GM23338 (cell line): ENCODE measurements around the gene MYLK4. TPM values are rescaled to one million over a fixed set of nuclear protein-coding genes. Genes with fewer than 3 reads are reported as not detected.

Experiments
- ATAC-seq: fragments of 200-7000 bp; cut with Tn5 transposase; 3 replicates; pipeline ENCODE4 v1.9.1; 2020
- DNase-seq: peaks from one replicate; pipeline ENCODE4 v3.0.0-alpha.2; 2015; ENCODE audit warnings: low spot score
- H2AFZ ChIP-seq: fragments of 200-600 bp; sonication (generic); 2 replicates; pipeline ENCODE4 v1.8.0; 2016; ENCODE audit warnings: antibody characterized with exemption, mild to moderate bottlenecking, moderate library complexity
- H3F3A ChIP-seq: fragments of 200-600 bp; sonication (generic); replicated peaks from 2 replicates; pipeline ENCODE4 v1.8.0; 2017; ENCODE audit warnings: antibody characterized with exemption, mixed run types, low read depth
- H3K27ac ChIP-seq: fragments of 200-600 bp; sonication (generic); 2 replicates; pipeline ENCODE4 v1.6.1; 2016; ENCODE audit warnings: low read depth
- H3K27me3 ChIP-seq: fragments of 200-600 bp; sonication (generic); 2 replicates; pipeline ENCODE4 v1.8.0; 2016; ENCODE audit warnings: mild to moderate bottlenecking, mixed run types, moderate library complexity; ENCODE audit not compliant: insufficient read depth
- H3K36me3 ChIP-seq: fragments of 200-600 bp; sonication (generic); 2 replicates; pipeline ENCODE4 v1.8.0; 2016; ENCODE audit warnings: mild to moderate bottlenecking; ENCODE audit not compliant: insufficient read depth
- H3K4me1 ChIP-seq: fragments of 200-600 bp; sonication (generic); 2 replicates; pipeline ENCODE4 v1.8.0; 2016; ENCODE audit warnings: mild to moderate bottlenecking, moderate library complexity; ENCODE audit not compliant: insufficient read depth
- H3K4me2 ChIP-seq: fragments of 200-600 bp; sonication (generic); 2 replicates; pipeline ENCODE4 v1.7.1; 2017; ENCODE audit warnings: mixed run types
- H3K4me3 ChIP-seq: fragments of 200-600 bp; sonication (generic); 2 replicates; pipeline ENCODE4 v1.6.1; 2016; ENCODE audit warnings: mixed run types
- H3K79me2 ChIP-seq: fragments of 200-600 bp; sonication (generic); replicated peaks from 2 replicates; pipeline ENCODE4 v1.8.0; 2017; ENCODE audit warnings: mild to moderate bottlenecking; ENCODE audit not compliant: insufficient read depth
- H3K9me2 ChIP-seq: fragments of 200-600 bp; sonication (generic); 2 replicates; pipeline ENCODE4 v1.8.0; 2017; ENCODE audit not compliant: insufficient read depth
- H4K20me1 ChIP-seq: fragments of 200-600 bp; sonication (generic); replicated peaks from 2 replicates; pipeline ENCODE4 v1.8.0; 2017; ENCODE audit warnings: mild to moderate bottlenecking; ENCODE audit not compliant: insufficient read depth
- H3K27ac Mint-ChIP-seq: 2 replicates; pipeline ENCODE4 v1.8.0; 2020; ENCODE audit warnings: inconsistent platforms, mild to moderate bottlenecking, moderate library complexity, mixed read lengths
- H3K27me3 Mint-ChIP-seq: 3 replicates; pipeline ENCODE4 v1.8.0; 2022; ENCODE audit warnings: low read depth, mild to moderate bottlenecking, moderate library complexity, mixed read lengths, inconsistent platforms; ENCODE audit not compliant: insufficient read depth, poor library complexity
- H3K36me3 Mint-ChIP-seq: 3 replicates; pipeline ENCODE4 v1.8.0; 2021; ENCODE audit warnings: low read depth, mild to moderate bottlenecking, inconsistent platforms, moderate library complexity, mixed read lengths
- H3K4me1 Mint-ChIP-seq: 3 replicates; pipeline ENCODE4 v1.8.0; 2020; ENCODE audit warnings: mild to moderate bottlenecking, inconsistent platforms, mixed read lengths
- H3K4me3 Mint-ChIP-seq: 3 replicates; pipeline ENCODE4 v1.8.0; 2021; ENCODE audit warnings: moderate library complexity, mild to moderate bottlenecking, inconsistent platforms, mixed read lengths
- H3K9me3 Mint-ChIP-seq: 3 replicates; pipeline ENCODE4 v1.8.0; 2020; ENCODE audit warnings: moderate library complexity, mild to moderate bottlenecking, inconsistent platforms, mixed read lengths
- CREB1 ChIP-seq: fragments of 250-450 bp; sonication (Bioruptor Pico); IDR thresholded peaks from 2 replicates; pipeline ENCODE4 v1.5.0; 2020; ENCODE audit warnings: low read depth, mild to moderate bottlenecking, moderate library complexity
- EZH2 ChIP-seq: fragments of 200-600 bp; sonication (generic); IDR thresholded peaks from one replicate; pipeline ENCODE4 v1.8.0; 2017; ENCODE audit warnings: antibody characterized with exemption, mild to moderate bottlenecking, low read depth; ENCODE audit not compliant: unreplicated experiment
- EZH2phosphoT487 ChIP-seq: fragments of 200-600 bp; sonication (generic); IDR thresholded peaks from one replicate; pipeline ENCODE4 v1.8.1; 2018; ENCODE audit warnings: antibody characterized with exemption; ENCODE audit not compliant: unreplicated experiment
- JUNB ChIP-seq: IDR thresholded peaks from one replicate; pipeline ENCODE4 v1.6.1; 2016; ENCODE audit warnings: antibody characterized with exemption; ENCODE audit not compliant: unreplicated experiment
- NANOG ChIP-seq: IDR thresholded peaks from 2 replicates; pipeline ENCODE4 v1.6.1; 2016; ENCODE audit warnings: antibody characterized with exemption, borderline replicate concordance
- POLR2AphosphoS5 ChIP-seq: IDR thresholded peaks from 2 replicates; pipeline ENCODE4 v1.6.1; 2016; ENCODE audit warnings: antibody characterized with exemption, low read depth
- STAT1 ChIP-seq: IDR thresholded peaks from one replicate; pipeline ENCODE4 v1.6.1; 2016; ENCODE audit warnings: antibody characterized with exemption; ENCODE audit not compliant: unreplicated experiment
- ZNF114 ChIP-seq: fragments of 250-450 bp; sonication (Bioruptor Pico); IDR thresholded peaks from 2 replicates; pipeline ENCODE4 v1.5.0; 2020; ENCODE audit warnings: mild to moderate bottlenecking, moderate library complexity
- ZNF331 ChIP-seq: fragments of 250-450 bp; sonication (Bioruptor Pico); IDR thresholded peaks from 2 replicates; pipeline ENCODE4 v1.5.0; 2020; ENCODE audit warnings: low read depth, mild to moderate bottlenecking, moderate library complexity
- ZNF462 ChIP-seq: fragments of 250-450 bp; sonication (Bioruptor Pico); IDR thresholded peaks from 2 replicates; pipeline ENCODE4 v1.5.0; 2020; ENCODE audit warnings: mild to moderate bottlenecking, moderate library complexity
- polyA plus RNA-seq: library from polyadenylated mRNA; unstranded; fragments of >200 nt; fragmentation: Nextera tagmentation; extraction: Ambion mirVana; gene quantifications from 2 replicates; pipeline ENCODE4 v1.2.1, GENCODE V29; 2016
- total RNA-seq: library from RNA; depleted of rRNA; stranded (reverse); fragments of >200 nt; shearing (Covaris generic); gene quantifications from 2 replicates; pipeline ENCODE4 v1.2.3, GENCODE V29; 2014
- TF ChIP-seq, protein P1 (sequence below): IDR thresholded peaks from 2 replicates; pipeline ENCODE4 v1.6.1; 2016; ENCODE audit warnings: antibody characterized with exemption
- TF ChIP-seq, protein P2 (sequence below): IDR thresholded peaks from one replicate; pipeline ENCODE4 v1.6.1; 2018; ENCODE audit warnings: antibody characterized with exemption; ENCODE audit not compliant: unreplicated experiment
- TF ChIP-seq, protein P3 (sequence below), 2 experiments: fragments of 200-600 bp in 1 of 2; sonication (generic) in 1 of 2; conservative IDR thresholded peaks; 2 replicates each; pipeline versions ENCODE4 v1.5.1 to v1.6.1; 2016 to 2017; ENCODE audit warnings: antibody characterized with exemption in 2 of 2, low read depth in 2 of 2, mild to moderate bottlenecking in 2 of 2, moderate library complexity in 1 of 2

The MYLK4 gene
- total and polyA plus RNA-seq, 2 experiments from 2014 or later, result 0.03 to 0.17 TPM

- Histone ChIP-seq H3K4me3 (no peak overlapping the region), H3K27me3 (no peaks in the 10 kb centered on the region), H3K4me2 (no peak overlapping the region), H3K4me1 (no peaks in the 10 kb centered on the region), H3F3A (no peaks in the 10 kb centered on the region), H3K9me2 (peaks cover 6% of the 10 kb centered on the region; the same call in 1 of the 2 replicates), H3K36me3 (no peaks in the 10 kb centered on the region; the same call in 1 of the 2 replicates), H2AFZ (no peak overlapping the region), H4K20me1 (no peaks in the 10 kb centered on the region), H3K79me2 (no peaks in the 10 kb centered on the region), H3K27ac (no peak overlapping the region)
- Mint-ChIP-seq H3K27me3 (no peaks in the 10 kb centered on the region), H3K36me3 (peaks cover 10% of the 10 kb centered on the region; the same call in 2 of the 3 replicates), H3K27ac (no peak overlapping the region), H3K4me3 (no peak overlapping the region), H3K9me3 (peaks cover 10% of the 10 kb centered on the region; the same call in 2 of the 3 replicates), H3K4me1 (peaks cover 4% of the 10 kb centered on the region; the same call in 2 of the 3 replicates)
- ATAC-seq (no peak), DNase-seq (no peak)
- TF ChIP-seq ZNF462 (CRISPR knock-in tag) (no peak), EZH2 (no peak), STAT1 (no peak), JUNB (no peak), POLR2AphosphoS5 (no peak), NANOG (no peak), ZNF331 (CRISPR knock-in tag) (no peak), ZNF114 (no peak), CREB1 (CRISPR knock-in tag) (no peak), EZH2phosphoT487 (no peak)
- TF ChIP-seq, protein P1, sequence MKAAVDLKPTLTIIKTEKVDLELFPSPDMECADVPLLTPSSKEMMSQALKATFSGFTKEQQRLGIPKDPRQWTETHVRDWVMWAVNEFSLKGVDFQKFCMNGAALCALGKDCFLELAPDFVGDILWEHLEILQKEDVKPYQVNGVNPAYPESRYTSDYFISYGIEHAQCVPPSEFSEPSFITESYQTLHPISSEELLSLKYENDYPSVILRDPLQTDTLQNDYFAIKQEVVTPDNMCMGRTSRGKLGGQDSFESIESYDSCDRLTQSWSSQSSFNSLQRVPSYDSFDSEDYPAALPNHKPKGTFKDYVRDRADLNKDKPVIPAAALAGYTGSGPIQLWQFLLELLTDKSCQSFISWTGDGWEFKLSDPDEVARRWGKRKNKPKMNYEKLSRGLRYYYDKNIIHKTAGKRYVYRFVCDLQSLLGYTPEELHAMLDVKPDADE, result no peak
- TF ChIP-seq, protein P2, sequence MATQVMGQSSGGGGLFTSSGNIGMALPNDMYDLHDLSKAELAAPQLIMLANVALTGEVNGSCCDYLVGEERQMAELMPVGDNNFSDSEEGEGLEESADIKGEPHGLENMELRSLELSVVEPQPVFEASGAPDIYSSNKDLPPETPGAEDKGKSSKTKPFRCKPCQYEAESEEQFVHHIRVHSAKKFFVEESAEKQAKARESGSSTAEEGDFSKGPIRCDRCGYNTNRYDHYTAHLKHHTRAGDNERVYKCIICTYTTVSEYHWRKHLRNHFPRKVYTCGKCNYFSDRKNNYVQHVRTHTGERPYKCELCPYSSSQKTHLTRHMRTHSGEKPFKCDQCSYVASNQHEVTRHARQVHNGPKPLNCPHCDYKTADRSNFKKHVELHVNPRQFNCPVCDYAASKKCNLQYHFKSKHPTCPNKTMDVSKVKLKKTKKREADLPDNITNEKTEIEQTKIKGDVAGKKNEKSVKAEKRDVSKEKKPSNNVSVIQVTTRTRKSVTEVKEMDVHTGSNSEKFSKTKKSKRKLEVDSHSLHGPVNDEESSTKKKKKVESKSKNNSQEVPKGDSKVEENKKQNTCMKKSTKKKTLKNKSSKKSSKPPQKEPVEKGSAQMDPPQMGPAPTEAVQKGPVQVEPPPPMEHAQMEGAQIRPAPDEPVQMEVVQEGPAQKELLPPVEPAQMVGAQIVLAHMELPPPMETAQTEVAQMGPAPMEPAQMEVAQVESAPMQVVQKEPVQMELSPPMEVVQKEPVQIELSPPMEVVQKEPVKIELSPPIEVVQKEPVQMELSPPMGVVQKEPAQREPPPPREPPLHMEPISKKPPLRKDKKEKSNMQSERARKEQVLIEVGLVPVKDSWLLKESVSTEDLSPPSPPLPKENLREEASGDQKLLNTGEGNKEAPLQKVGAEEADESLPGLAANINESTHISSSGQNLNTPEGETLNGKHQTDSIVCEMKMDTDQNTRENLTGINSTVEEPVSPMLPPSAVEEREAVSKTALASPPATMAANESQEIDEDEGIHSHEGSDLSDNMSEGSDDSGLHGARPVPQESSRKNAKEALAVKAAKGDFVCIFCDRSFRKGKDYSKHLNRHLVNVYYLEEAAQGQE, result no peak
- TF ChIP-seq, protein P3, sequence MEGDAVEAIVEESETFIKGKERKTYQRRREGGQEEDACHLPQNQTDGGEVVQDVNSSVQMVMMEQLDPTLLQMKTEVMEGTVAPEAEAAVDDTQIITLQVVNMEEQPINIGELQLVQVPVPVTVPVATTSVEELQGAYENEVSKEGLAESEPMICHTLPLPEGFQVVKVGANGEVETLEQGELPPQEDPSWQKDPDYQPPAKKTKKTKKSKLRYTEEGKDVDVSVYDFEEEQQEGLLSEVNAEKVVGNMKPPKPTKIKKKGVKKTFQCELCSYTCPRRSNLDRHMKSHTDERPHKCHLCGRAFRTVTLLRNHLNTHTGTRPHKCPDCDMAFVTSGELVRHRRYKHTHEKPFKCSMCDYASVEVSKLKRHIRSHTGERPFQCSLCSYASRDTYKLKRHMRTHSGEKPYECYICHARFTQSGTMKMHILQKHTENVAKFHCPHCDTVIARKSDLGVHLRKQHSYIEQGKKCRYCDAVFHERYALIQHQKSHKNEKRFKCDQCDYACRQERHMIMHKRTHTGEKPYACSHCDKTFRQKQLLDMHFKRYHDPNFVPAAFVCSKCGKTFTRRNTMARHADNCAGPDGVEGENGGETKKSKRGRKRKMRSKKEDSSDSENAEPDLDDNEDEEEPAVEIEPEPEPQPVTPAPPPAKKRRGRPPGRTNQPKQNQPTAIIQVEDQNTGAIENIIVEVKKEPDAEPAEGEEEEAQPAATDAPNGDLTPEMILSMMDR (conservative IDR thresholded peaks at IDR 0.05; ENCODE audit: low read depth in 2 of 2), result no peak
Observed at GRCh38 chr6:2719093-2719455, 31.6 kb downstream of the MYLK4 start.
